WTC11 (cell line): ENCODE data around the gene TBC1D14. TPM values are rescaled to one million over a fixed set of nuclear protein-coding genes. Genes with fewer than 3 reads are reported as not detected.
A peak's percentile ranks its signal among the peaks of the same experiment; 100 is the strongest.

ENCODE experiments used
- ATAC-seq: fragments of 200-7000 bp; cut with Tn5 transposase; 2 replicates; pipeline ENCODE4 v1.10.0; 2021; ENCODE audit warnings: mild to moderate bottlenecking, moderate library complexity
- CTCF ChIA-PET: fragments of 300-600 bp; sonication (Branson Sonifier 250); formaldehyde crosslinking; loops from one replicate; lab custom pipeline; 2021; ENCODE audit warnings: antibody characterized with exemption; lab: Charles Lee
- POLR2A ChIA-PET: fragments of 350-600 bp; sonication (Branson Sonifier 250); formaldehyde crosslinking; loops from one replicate; lab custom pipeline; 2021; ENCODE audit warnings: antibody characterized with exemption; lab: Charles Lee
- DNase-seq: peaks from one replicate; pipeline ENCODE4 v3.0.0; 2021; ENCODE audit warnings: low spot score
- H3K27ac Mint-ChIP-seq: 2 replicates; pipeline ENCODE4 v1.8.0; 2021; ENCODE audit warnings: mixed read lengths
- H3K27me3 Mint-ChIP-seq: 2 replicates; pipeline ENCODE4 v1.8.0; 2021; ENCODE audit warnings: low read depth, mild to moderate bottlenecking, moderate library complexity, mixed read lengths
- H3K36me3 Mint-ChIP-seq: 2 replicates; pipeline ENCODE4 v1.8.0; 2021; ENCODE audit warnings: mixed read lengths
- H3K4me1 Mint-ChIP-seq: 2 replicates; pipeline ENCODE4 v1.8.0; 2022; ENCODE audit warnings: mixed read lengths
- H3K4me3 Mint-ChIP-seq: 2 replicates; pipeline ENCODE4 v1.8.0; 2021; ENCODE audit warnings: mild to moderate bottlenecking, moderate library complexity, mixed read lengths
- H3K9me3 Mint-ChIP-seq: 2 replicates; pipeline ENCODE4 v1.8.0; 2021; ENCODE audit warnings: mixed read lengths
- ESRRA ChIP-seq: sonication (generic); formaldehyde crosslinking; IDR thresholded peaks from 2 replicates; pipeline ENCODE4 v1.8.1; 2022; ENCODE audit warnings: mild to moderate bottlenecking, missing genetic modification reagents, borderline replicate concordance
- ETV6 ChIP-seq: sonication (generic); formaldehyde crosslinking; IDR thresholded peaks from 2 replicates; pipeline ENCODE4 v1.8.1; 2022; ENCODE audit warnings: mild to moderate bottlenecking, missing genetic modification reagents
- GTF2I ChIP-seq: fragments of 250-450 bp; sonication (Bioruptor Pico); conservative IDR thresholded peaks from 2 replicates; pipeline ENCODE4 v1.4.0; 2021; ENCODE audit warnings: mild to moderate bottlenecking
- IRF2 ChIP-seq: sonication (generic); formaldehyde crosslinking; IDR thresholded peaks from 2 replicates; pipeline ENCODE4 v1.8.0; 2022; ENCODE audit warnings: low read depth, missing genetic modification reagents, borderline replicate concordance
- JUN ChIP-seq: sonication (generic); formaldehyde crosslinking; IDR thresholded peaks from 2 replicates; pipeline ENCODE4 v1.8.0; 2023; ENCODE audit warnings: mild to moderate bottlenecking, missing genetic modification reagents
- KAT7 ChIP-seq: sonication (generic); formaldehyde crosslinking; IDR thresholded peaks from 2 replicates; pipeline ENCODE4 v1.8.1; 2023; ENCODE audit warnings: missing genetic modification reagents, mild to moderate bottlenecking, borderline replicate concordance
- NFATC4 ChIP-seq: fragments of 250-450 bp; sonication (Bioruptor Pico); IDR thresholded peaks from 2 replicates; pipeline ENCODE4 v1.9.0; 2021; ENCODE audit warnings: mild to moderate bottlenecking
- NR3C1 ChIP-seq: sonication (generic); formaldehyde crosslinking; conservative IDR thresholded peaks from 2 replicates; pipeline ENCODE4 v1.8.1; 2023; ENCODE audit warnings: low read depth, mild to moderate bottlenecking, missing genetic modification reagents
- OVOL2 ChIP-seq: fragments of 250-450 bp; sonication (Bioruptor Pico); IDR thresholded peaks from 2 replicates; pipeline ENCODE4 v1.9.0; 2021; ENCODE audit warnings: mild to moderate bottlenecking, borderline replicate concordance
- RELA ChIP-seq: sonication (generic); formaldehyde crosslinking; IDR thresholded peaks from 2 replicates; pipeline ENCODE4 v1.8.1; 2022; ENCODE audit warnings: missing genetic modification reagents, mild to moderate bottlenecking, borderline replicate concordance
- SMAD4 ChIP-seq: sonication (generic); formaldehyde crosslinking; IDR thresholded peaks from 2 replicates; pipeline ENCODE4 v1.8.0; 2022; ENCODE audit warnings: mild to moderate bottlenecking, missing genetic modification reagents
- TEAD4 ChIP-seq: sonication (generic); formaldehyde crosslinking; IDR thresholded peaks from 2 replicates; pipeline ENCODE4 v1.8.0; 2022; ENCODE audit warnings: mild to moderate bottlenecking, missing genetic modification reagents
- ZNF138 ChIP-seq: sonication (generic); formaldehyde crosslinking; conservative IDR thresholded peaks from 2 replicates; pipeline ENCODE4 v1.8.1; 2022; ENCODE audit warnings: mild to moderate bottlenecking, moderate library complexity, missing genetic modification reagents
- ZNF263 ChIP-seq: sonication (generic); formaldehyde crosslinking; IDR thresholded peaks from 2 replicates; pipeline ENCODE4 v1.8.1; 2022; ENCODE audit warnings: low read depth, mild to moderate bottlenecking, moderate library complexity, missing genetic modification reagents
- ZNF396 ChIP-seq: fragments of 250-450 bp; sonication (Bioruptor Pico); IDR thresholded peaks from 2 replicates; pipeline ENCODE4 v1.8.0; 2021; ENCODE audit warnings: mild to moderate bottlenecking, moderate library complexity, borderline replicate concordance
- ZNF423 ChIP-seq: fragments of 250-450 bp; sonication (Bioruptor Pico); IDR thresholded peaks from 2 replicates; pipeline ENCODE4 v2.1.2; 2022; ENCODE audit warnings: mild to moderate bottlenecking, moderate library complexity
- total RNA-seq: library from RNA; stranded (reverse); gene quantifications from 3 replicates; pipeline ENCODE4 v1.2.3, GENCODE V29; 2021
- TF ChIP-seq, protein P1 (sequence below): sonication (generic); formaldehyde crosslinking; IDR thresholded peaks from 2 replicates; pipeline ENCODE4 v1.8.1; 2022; ENCODE audit warnings: low read depth, mild to moderate bottlenecking, moderate library complexity, missing genetic modification reagents, borderline replicate concordance
- TF ChIP-seq, protein P2 (sequence below): sonication (generic); formaldehyde crosslinking; conservative IDR thresholded peaks from 2 replicates; pipeline ENCODE4 v1.8.1; 2023; ENCODE audit warnings: mild to moderate bottlenecking, low read depth, missing genetic modification reagents, moderate library complexity
- TF ChIP-seq, protein P3 (sequence below): sonication (generic); formaldehyde crosslinking; IDR thresholded peaks from 2 replicates; pipeline ENCODE4 v1.8.1; 2022; ENCODE audit warnings: mild to moderate bottlenecking, moderate library complexity, missing genetic modification reagents
- TF ChIP-seq, protein P4 (sequence below): sonication (generic); formaldehyde crosslinking; IDR thresholded peaks from 2 replicates; pipeline ENCODE4 v1.8.0; 2022; ENCODE audit warnings: mild to moderate bottlenecking, missing genetic modification reagents
- TF ChIP-seq, protein P5 (sequence below): sonication (generic); formaldehyde crosslinking; IDR thresholded peaks from 2 replicates; pipeline ENCODE4 v1.8.1; 2023; ENCODE audit warnings: mild to moderate bottlenecking, missing genetic modification reagents, borderline replicate concordance
- TF ChIP-seq, protein P6 (sequence below): sonication (generic); formaldehyde crosslinking; IDR thresholded peaks from 2 replicates; pipeline ENCODE4 v1.8.1; 2023; ENCODE audit warnings: mild to moderate bottlenecking, moderate library complexity, missing genetic modification reagents
- TF ChIP-seq, protein P7 (sequence below): fragments of 250-450 bp; sonication (Bioruptor Pico); IDR thresholded peaks from 2 replicates; pipeline ENCODE4 v1.9.0; 2021; ENCODE audit warnings: mild to moderate bottlenecking

TBC1D14 gene
- total RNA-seq, 1 experiment from 2014 or later = 45.1 TPM

DNA sequence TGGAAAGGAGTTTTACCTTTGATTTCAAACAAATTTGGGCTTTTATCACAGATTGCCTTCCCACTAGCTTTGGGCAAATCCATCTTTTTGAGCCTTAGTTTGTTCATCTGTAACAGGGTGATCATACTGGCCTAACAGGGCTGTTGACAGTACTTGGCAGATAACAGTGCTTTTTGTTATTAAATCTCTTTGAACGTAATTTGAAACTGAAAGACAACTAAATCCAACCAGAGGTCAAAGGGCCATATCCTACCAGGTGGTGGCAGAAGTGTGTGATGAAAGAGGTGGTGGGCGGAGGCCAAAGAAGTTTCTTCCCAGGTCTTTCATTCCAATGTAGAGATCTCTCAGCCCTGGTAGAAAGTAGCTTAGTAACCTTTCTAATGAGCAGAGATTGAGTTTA is 98.3 kb downstream of the TBC1D14 start:
- Mint-ChIP-seq H3K4me1 (peaks cover 28% of the 10 kb centered on the region), H3K36me3 (peaks cover 60% of the 10 kb centered on the region), H3K27ac (no peak overlapping the region), H3K27me3 (peaks cover 2% of the 10 kb centered on the region; the same call in 1 of the 2 replicates), H3K4me3 (no peak overlapping the region), H3K9me3 (no peaks in the 10 kb centered on the region)
- ChIA-PET POLR2A (interaction anchor here (0.6 to 0.9 kb wide), 2 partner anchors 8 to 26 kb away, joined by 3 to 4 read pairs; no protein-coding TSS in a partner anchor), CTCF (interaction anchor here (0.6 to 4.2 kb wide), 10 partner anchors 20 to 1159 kb away, joined by 3 to 17 read pairs (median 4); partner anchors contain the start of genes GRPEL1, TADA2B and TBC1D14)
- no peak for TF ChIP-seq IRF2
- TF ChIP-seq ZNF396 (CRISPR knock-in tag) = no peak
- TF ChIP-seq KAT7 (CRISPR knock-in tag) = no peak
- TF ChIP-seq TEAD4 (CRISPR knock-in tag) = no peak
- TF ChIP-seq, protein P1, sequence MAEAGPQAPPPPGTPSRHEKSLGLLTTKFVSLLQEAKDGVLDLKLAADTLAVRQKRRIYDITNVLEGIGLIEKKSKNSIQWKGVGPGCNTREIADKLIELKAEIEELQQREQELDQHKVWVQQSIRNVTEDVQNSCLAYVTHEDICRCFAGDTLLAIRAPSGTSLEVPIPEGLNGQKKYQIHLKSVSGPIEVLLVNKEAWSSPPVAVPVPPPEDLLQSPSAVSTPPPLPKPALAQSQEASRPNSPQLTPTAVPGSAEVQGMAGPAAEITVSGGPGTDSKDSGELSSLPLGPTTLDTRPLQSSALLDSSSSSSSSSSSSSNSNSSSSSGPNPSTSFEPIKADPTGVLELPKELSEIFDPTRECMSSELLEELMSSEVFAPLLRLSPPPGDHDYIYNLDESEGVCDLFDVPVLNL = no peak
- DNase-seq (no peak), ATAC-seq (peak; percentile 79)

DNA sequence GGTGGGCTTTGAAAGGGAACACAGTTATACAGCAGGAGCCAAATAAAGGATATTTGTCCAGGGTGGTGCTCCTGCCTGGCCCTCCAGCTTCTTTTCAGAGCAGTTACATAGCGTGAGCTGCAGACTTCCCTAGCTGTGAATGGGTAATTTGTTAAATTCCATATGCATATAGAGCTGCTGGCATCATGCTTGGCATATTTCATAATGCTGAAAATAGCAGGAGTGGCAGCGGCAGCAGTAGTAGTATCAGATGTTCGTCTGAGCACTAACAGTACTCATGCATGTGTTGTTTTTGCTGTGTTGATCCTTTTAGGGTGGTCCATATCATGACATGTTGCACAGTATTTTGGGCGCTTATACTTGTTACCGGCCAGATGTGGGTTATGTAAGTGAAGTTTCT is 99.9 kb downstream of the TBC1D14 start:
- Mint-ChIP-seq H3K27ac (no peak overlapping the region), H3K27me3 (peaks cover 2% of the 10 kb centered on the region; the same call in 1 of the 2 replicates), H3K4me1 (peaks cover 28% of the 10 kb centered on the region), H3K4me3 (no peak overlapping the region), H3K9me3 (no peaks in the 10 kb centered on the region), H3K36me3 (peaks cover 66% of the 10 kb centered on the region)
- DNase-seq = no peak
- POLR2A ChIA-PET = no interaction called here
- CTCF ChIA-PET = interaction anchor here (0.6 to 4.2 kb wide), 2 partner anchors 33 to 279 kb away, joined by 3 to 17 read pairs; partner anchors contain the start of gene TADA2B
- TF ChIP-seq, protein P2, sequence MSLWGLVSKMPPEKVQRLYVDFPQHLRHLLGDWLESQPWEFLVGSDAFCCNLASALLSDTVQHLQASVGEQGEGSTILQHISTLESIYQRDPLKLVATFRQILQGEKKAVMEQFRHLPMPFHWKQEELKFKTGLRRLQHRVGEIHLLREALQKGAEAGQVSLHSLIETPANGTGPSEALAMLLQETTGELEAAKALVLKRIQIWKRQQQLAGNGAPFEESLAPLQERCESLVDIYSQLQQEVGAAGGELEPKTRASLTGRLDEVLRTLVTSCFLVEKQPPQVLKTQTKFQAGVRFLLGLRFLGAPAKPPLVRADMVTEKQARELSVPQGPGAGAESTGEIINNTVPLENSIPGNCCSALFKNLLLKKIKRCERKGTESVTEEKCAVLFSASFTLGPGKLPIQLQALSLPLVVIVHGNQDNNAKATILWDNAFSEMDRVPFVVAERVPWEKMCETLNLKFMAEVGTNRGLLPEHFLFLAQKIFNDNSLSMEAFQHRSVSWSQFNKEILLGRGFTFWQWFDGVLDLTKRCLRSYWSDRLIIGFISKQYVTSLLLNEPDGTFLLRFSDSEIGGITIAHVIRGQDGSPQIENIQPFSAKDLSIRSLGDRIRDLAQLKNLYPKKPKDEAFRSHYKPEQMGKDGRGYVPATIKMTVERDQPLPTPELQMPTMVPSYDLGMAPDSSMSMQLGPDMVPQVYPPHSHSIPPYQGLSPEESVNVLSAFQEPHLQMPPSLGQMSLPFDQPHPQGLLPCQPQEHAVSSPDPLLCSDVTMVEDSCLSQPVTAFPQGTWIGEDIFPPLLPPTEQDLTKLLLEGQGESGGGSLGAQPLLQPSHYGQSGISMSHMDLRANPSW = no peak
- TF ChIP-seq OVOL2 (no peak), NR3C1 (CRISPR knock-in tag) (no peak), SMAD4 (CRISPR knock-in tag) (no peak), RELA (CRISPR knock-in tag) (no peak), ZNF263 (CRISPR knock-in tag) (no peak), JUN (CRISPR knock-in tag) (no peak)
- TF ChIP-seq, protein P3, sequence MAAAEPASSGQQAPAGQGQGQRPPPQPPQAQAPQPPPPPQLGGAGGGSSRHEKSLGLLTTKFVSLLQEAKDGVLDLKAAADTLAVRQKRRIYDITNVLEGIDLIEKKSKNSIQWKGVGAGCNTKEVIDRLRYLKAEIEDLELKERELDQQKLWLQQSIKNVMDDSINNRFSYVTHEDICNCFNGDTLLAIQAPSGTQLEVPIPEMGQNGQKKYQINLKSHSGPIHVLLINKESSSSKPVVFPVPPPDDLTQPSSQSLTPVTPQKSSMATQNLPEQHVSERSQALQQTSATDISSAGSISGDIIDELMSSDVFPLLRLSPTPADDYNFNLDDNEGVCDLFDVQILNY (CRISPR knock-in tag) = no peak
- no peak for ATAC-seq

DNA sequence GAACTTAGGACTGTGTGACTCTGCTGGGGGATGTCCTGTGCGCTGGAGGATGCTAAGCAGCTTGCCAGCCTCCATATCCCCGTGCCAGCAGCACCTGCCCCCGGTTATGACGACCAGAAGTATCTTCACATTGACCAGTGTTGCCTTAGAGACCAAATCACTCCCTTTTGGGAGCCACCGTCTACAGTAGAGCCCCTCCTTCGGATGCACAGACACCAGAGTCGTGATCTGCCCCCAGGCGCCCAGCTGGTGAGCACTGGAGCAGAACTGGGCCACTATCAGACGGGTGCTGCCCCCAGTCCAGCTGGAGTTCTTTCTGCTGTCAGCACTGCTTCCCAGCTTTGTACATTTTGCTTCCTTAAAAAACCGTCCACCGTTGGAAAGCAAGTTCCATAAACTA is 103.5 kb downstream of the TBC1D14 start:
- POLR2A ChIA-PET = no interaction called here
- TF ChIP-seq GTF2I (CRISPR knock-in tag) (no peak), ZNF138 (CRISPR knock-in tag) (no peak), ETV6 (no peak), ZNF423 (CRISPR knock-in tag) (no peak), NFATC4 (CRISPR knock-in tag) (no peak), ESRRA (CRISPR knock-in tag) (no peak)
- TF ChIP-seq, protein P4, sequence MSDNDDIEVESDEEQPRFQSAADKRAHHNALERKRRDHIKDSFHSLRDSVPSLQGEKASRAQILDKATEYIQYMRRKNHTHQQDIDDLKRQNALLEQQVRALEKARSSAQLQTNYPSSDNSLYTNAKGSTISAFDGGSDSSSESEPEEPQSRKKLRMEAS (CRISPR knock-in tag) = no peak
- TF ChIP-seq, protein P5, sequence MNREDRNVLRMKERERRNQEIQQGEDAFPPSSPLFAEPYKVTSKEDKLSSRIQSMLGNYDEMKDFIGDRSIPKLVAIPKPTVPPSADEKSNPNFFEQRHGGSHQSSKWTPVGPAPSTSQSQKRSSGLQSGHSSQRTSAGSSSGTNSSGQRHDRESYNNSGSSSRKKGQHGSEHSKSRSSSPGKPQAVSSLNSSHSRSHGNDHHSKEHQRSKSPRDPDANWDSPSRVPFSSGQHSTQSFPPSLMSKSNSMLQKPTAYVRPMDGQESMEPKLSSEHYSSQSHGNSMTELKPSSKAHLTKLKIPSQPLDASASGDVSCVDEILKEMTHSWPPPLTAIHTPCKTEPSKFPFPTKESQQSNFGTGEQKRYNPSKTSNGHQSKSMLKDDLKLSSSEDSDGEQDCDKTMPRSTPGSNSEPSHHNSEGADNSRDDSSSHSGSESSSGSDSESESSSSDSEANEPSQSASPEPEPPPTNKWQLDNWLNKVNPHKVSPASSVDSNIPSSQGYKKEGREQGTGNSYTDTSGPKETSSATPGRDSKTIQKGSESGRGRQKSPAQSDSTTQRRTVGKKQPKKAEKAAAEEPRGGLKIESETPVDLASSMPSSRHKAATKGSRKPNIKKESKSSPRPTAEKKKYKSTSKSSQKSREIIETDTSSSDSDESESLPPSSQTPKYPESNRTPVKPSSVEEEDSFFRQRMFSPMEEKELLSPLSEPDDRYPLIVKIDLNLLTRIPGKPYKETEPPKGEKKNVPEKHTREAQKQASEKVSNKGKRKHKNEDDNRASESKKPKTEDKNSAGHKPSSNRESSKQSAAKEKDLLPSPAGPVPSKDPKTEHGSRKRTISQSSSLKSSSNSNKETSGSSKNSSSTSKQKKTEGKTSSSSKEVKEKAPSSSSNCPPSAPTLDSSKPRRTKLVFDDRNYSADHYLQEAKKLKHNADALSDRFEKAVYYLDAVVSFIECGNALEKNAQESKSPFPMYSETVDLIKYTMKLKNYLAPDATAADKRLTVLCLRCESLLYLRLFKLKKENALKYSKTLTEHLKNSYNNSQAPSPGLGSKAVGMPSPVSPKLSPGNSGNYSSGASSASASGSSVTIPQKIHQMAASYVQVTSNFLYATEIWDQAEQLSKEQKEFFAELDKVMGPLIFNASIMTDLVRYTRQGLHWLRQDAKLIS (CRISPR knock-in tag) = no peak
- TF ChIP-seq, protein P6, sequence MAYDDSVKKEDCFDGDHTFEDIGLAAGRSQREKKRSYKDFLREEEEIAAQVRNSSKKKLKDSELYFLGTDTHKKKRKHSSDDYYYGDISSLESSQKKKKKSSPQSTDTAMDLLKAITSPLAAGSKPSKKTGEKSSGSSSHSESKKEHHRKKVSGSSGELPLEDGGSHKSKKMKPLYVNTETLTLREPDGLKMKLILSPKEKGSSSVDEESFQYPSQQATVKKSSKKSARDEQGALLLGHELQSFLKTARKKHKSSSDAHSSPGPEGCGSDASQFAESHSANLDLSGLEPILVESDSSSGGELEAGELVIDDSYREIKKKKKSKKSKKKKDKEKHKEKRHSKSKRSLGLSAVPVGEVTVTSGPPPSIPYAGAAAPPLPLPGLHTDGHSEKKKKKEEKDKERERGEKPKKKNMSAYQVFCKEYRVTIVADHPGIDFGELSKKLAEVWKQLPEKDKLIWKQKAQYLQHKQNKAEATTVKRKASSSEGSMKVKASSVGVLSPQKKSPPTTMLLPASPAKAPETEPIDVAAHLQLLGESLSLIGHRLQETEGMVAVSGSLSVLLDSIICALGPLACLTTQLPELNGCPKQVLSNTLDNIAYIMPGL (CRISPR knock-in tag) = no peak
- TF ChIP-seq, protein P7, sequence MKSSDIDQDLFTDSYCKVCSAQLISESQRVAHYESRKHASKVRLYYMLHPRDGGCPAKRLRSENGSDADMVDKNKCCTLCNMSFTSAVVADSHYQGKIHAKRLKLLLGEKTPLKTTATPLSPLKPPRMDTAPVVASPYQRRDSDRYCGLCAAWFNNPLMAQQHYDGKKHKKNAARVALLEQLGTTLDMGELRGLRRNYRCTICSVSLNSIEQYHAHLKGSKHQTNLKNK (CRISPR knock-in tag) = no peak

More for the DNA sequence above, 103.5 kb downstream of the TBC1D14 start:
- Mint-ChIP-seq H3K27me3 (no peaks in the 10 kb centered on the region), H3K27ac (no peak overlapping the region), H3K9me3 (no peaks in the 10 kb centered on the region), H3K4me3 (no peak overlapping the region), H3K36me3 (peaks cover 67% of the 10 kb centered on the region), H3K4me1 (peaks cover 8% of the 10 kb centered on the region)
- no peak for ATAC-seq
- no peak for DNase-seq
- CTCF ChIA-PET = no interaction called here
